Tibial artery (tissue), 4 donors: ENCODE results near the gene ERF.

ENCODE experiments used
- DNase-seq, 2 donors: peaks; one replicate each; pipeline ENCODE4 v3.0.0-alpha.2; 2019
- H3K27ac ChIP-seq, 2 donors: fragments of 200-600 bp; sonication (generic) in 1 of 2; 1 replicate in 1 of 2; 2 replicates in 1 of 2; pipeline ENCODE4 v1.5.1; 2018 to 2019; ENCODE audit warnings: mild to moderate bottlenecking in 1 of 2
- H3K27me3 ChIP-seq, 2 donors: fragments of 200-600 bp; sonication (generic) in 1 of 2; one replicate each; pipeline versions ENCODE4 v1.5.1 to v1.6.0; 2016 to 2019
- H3K36me3 ChIP-seq, 3 donors: fragments of 200-600 bp; sonication (generic) in 2 of 3; one replicate each; pipeline ENCODE4 v1.5.1; 2016 to 2019; ENCODE audit warnings: mild to moderate bottlenecking in 2 of 3
- H3K4me1 ChIP-seq, 4 donors: fragments of 200-600 bp; sonication (generic) in 2 of 4; 1 replicate in 3 of 4; 2 replicates in 1 of 4; pipeline ENCODE4 v1.5.1; 2016 to 2019
- H3K4me3 ChIP-seq, 2 donors: fragments of 200-600 bp; sonication (generic) in 1 of 2; 1 replicate in 1 of 2; 2 replicates in 1 of 2; pipeline ENCODE4 v1.5.1; 2018 to 2019; ENCODE audit warnings: mild to moderate bottlenecking in 2 of 2
- H3K9me3 ChIP-seq, 3 donors: fragments of 200-600 bp; sonication (generic) in 1 of 3; one replicate each; pipeline ENCODE4 v1.5.1; 2016 to 2019
- CTCF ChIP-seq, 2 experiments: fragments of 200-600 bp in 1 of 2; fragments of 450-650 bp in 1 of 2; IDR thresholded peaks; one replicate each; pipeline ENCODE4 v1.5.1; 2017 to 2019; ENCODE audit warnings: antibody characterized with exemption in 2 of 2, mild to moderate bottlenecking in 1 of 2, moderate library complexity in 1 of 2
- intact Hi-C: fragments of 100-400 bp; cut with DNase I; formaldehyde crosslinking; loops from one replicate; pipeline ENCODE4 v1.15.0; 2023; ENCODE audit warnings: low total_unique reads

The ERF gene

GRCh38 chr19:42270346-42271044 is 15.6 kb upstream of the ERF start:
- Histone ChIP-seq H3K27ac (peak overlapping the region; percentile 96 to 97), H3K27me3 (no peaks in the 10 kb centered on the region), H3K4me3 (peak overlapping the region; percentile 70 to 75), H3K36me3 (peaks cover 22 to 34% (median 32%) of the 10 kb centered on the region in 3 donors), H3K4me1 (peaks cover 0 to 66% (median 42%) of the 10 kb centered on the region in 4 donors), H3K9me3 (no peaks in the 10 kb centered on the region)
- DNase-seq = peak; percentile 66 to 94
- intact Hi-C loops = no loop called here
- TF ChIP-seq CTCF (IDR thresholded peaks at IDR 0.05) = no peak

- peaks cover 0 to 58% (median 36%) of the 10 kb centered on the region in 4 donors for H3K4me1 ChIP-seq
- intact Hi-C loops = no loop called here
- TF ChIP-seq CTCF (IDR thresholded peaks at IDR 0.05) = no peak
Observed at GRCh38 chr19:42269478-42270345, 14.8 kb upstream of the ERF start.

GRCh38 chr19:42268704-42269477 is 14.0 kb upstream of the ERF start, which contains the start of gene CIC:
TSS of gene CIC (plus strand) at chr19:42269252. CDS start at chr19:42271784, 2,532 bp downstream.
- peaks cover 0 to 50% (median 32%) of the 10 kb centered on the region in 4 donors for H3K4me1 ChIP-seq
- peak in 1 of 2 experiments; percentile 2 for TF ChIP-seq CTCF (IDR thresholded peaks at IDR 0.05)
- peak within 1 kb of the TSS; percentile 96 to 99 for H3K27ac ChIP-seq
- no peaks in the 10 kb centered on the region for H3K27me3 ChIP-seq
- H3K4me3 ChIP-seq = peak within 1 kb of the TSS; percentile 70 to 75
- intact Hi-C loops = loop anchor here (1.0 kb wide), 1 partner anchor 15 kb away; no protein-coding TSS in a partner anchor
- no peaks in the 10 kb centered on the region for H3K9me3 ChIP-seq
- H3K36me3 ChIP-seq = peaks cover 19 to 23% (median 22%) of the 10 kb centered on the region in 3 donors
- peak; percentile 100 for DNase-seq

More at GRCh38 chr19:42269478-42270345, 14.8 kb upstream of the ERF start:
- peak in 1 of 2 donors; percentile 68 for DNase-seq
- peak overlapping the region; percentile 96 to 97 for H3K27ac ChIP-seq
- no peaks in the 10 kb centered on the region for H3K27me3 ChIP-seq
- H3K4me3 ChIP-seq = peak overlapping the region; percentile 70 to 75
- H3K36me3 ChIP-seq = peaks cover 22 to 31% (median 30%) of the 10 kb centered on the region in 3 donors
- H3K9me3 ChIP-seq = no peaks in the 10 kb centered on the region

GRCh38 chr19:42268142-42268703 is 13.3 kb upstream of the ERF start:
- Histone ChIP-seq H3K4me3 (peak overlapping the region; percentile 59 to 75), H3K9me3 (no peaks in the 10 kb centered on the region), H3K4me1 (peaks cover 0 to 44% (median 31%) of the 10 kb centered on the region in 4 donors), H3K36me3 (peaks cover 12 to 16% (median 15%) of the 10 kb centered on the region in 3 donors), H3K27ac (peak overlapping the region; percentile 94 to 99), H3K27me3 (no peaks in the 10 kb centered on the region)
- peak; percentile 99 to 100 for DNase-seq
- peak in 1 of 2 experiments; percentile 15 for TF ChIP-seq CTCF (IDR thresholded peaks at IDR 0.05)
- intact Hi-C loops = loop anchor here (1.0 kb wide), 1 partner anchor 14 kb away; no protein-coding TSS in a partner anchor
